Nephron (organoid): Measurements from ENCODE around the gene PIKFYVE.

Experiments
- H3K27ac Mint-ChIP-seq, 3 experiments: 2 replicates each; pipeline ENCODE4 v1.8.0; 2020; ENCODE audit warnings: mixed read lengths in 3 of 3, mild to moderate bottlenecking in 2 of 3, moderate library complexity in 1 of 3
- H3K27me3 Mint-ChIP-seq: 2 replicates; pipeline ENCODE4 v1.8.0; 2021; ENCODE audit warnings: low read depth, mild to moderate bottlenecking, moderate library complexity, mixed read lengths
- H3K36me3 Mint-ChIP-seq: 2 replicates; pipeline ENCODE4 v1.8.0; 2020; ENCODE audit warnings: low read depth, mixed read lengths
- H3K4me1 Mint-ChIP-seq: 2 replicates; pipeline ENCODE4 v1.8.0; 2020; ENCODE audit warnings: mixed read lengths
- H3K4me3 Mint-ChIP-seq, 3 experiments: 2 replicates each; pipeline ENCODE4 v1.8.0; 2020; ENCODE audit warnings: mild to moderate bottlenecking in 3 of 3, mixed read lengths in 3 of 3, moderate library complexity in 2 of 3
- H3K9me3 Mint-ChIP-seq: 2 replicates; pipeline ENCODE4 v1.8.0; 2020; ENCODE audit warnings: mixed read lengths
- CTCF ChIP-seq, 3 experiments: fragments of 200-600 bp; sonication (generic); IDR thresholded peaks; one replicate each; pipeline ENCODE4 v1.5.0; 2021; ENCODE audit warnings: antibody characterized with exemption in 3 of 3; ENCODE audit not compliant: unreplicated experiment in 3 of 3

Gene PIKFYVE

DNA sequence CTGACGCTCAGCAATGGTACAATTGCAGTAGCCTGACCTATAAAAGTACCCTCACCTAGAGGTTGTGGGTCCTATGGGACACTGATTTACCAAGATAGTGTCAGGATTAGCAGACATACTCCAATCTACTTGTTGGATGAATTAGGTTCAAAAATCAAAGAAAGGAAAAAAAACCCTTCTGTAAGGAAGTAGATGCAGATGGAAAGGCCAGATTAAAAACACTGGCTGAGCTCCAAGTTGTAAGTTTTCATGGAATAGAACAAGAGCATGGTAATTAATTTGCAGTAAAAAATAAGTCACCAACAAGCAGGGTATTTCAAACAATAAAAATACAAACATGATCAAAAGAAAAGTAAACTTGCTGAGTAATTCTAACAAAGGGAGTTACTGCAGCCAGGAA is 37.6 kb upstream of the PIKFYVE start:
- peaks cover 4% of the 10 kb centered on the region for H3K4me1 Mint-ChIP-seq
- TF ChIP-seq CTCF (IDR thresholded peaks at IDR 0.05; ENCODE audit: unreplicated experiment in 3 of 3), result no peak
- no peak overlapping the region for H3K4me3 Mint-ChIP-seq
- H3K36me3 Mint-ChIP-seq, result no peaks in the 10 kb centered on the region
- H3K27ac Mint-ChIP-seq, result peak overlapping the region in 1 of 3 experiments; percentile 35
- H3K27me3 Mint-ChIP-seq, result no peaks in the 10 kb centered on the region
- H3K9me3 Mint-ChIP-seq, result peaks cover 7% of the 10 kb centered on the region

- TF ChIP-seq CTCF (IDR thresholded peaks at IDR 0.05; ENCODE audit: unreplicated experiment in 3 of 3), result no peak
- H3K9me3 Mint-ChIP-seq, result peaks cover 7% of the 10 kb centered on the region
- peaks cover 48% of the 10 kb centered on the region for H3K36me3 Mint-ChIP-seq
- H3K4me1 Mint-ChIP-seq, result no peaks in the 10 kb centered on the region
- no peak overlapping the region for H3K27ac Mint-ChIP-seq
- H3K4me3 Mint-ChIP-seq, result no peak overlapping the region
- H3K27me3 Mint-ChIP-seq, result no peaks in the 10 kb centered on the region
These were observed 31.3 kb upstream of the PIKFYVE start for GRCh38 chr2:208234786-208235185.

DNA sequence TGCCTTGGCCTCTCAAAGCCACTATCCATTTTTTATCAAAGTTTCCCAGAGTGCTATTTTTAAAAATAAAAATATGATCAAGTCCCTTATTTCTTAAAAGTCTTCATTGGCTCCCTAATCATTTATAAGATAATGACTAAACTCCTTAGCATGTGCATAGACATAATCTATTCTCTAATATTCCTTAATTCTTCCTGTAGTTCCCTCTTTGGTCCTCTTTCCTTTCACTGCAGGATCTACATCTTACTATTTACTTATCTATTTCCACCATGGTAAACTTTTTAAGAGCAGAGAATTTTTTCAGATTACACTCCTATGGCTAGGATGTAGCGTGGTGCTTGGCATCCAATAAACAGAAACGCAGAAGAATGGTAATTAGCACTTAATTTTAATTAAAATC is 30.2 kb upstream of the PIKFYVE start:
- Mint-ChIP-seq H3K4me3 (no peak overlapping the region), H3K9me3 (peaks cover 7% of the 10 kb centered on the region), H3K27me3 (no peaks in the 10 kb centered on the region), H3K4me1 (no peaks in the 10 kb centered on the region), H3K36me3 (peaks cover 57% of the 10 kb centered on the region), H3K27ac (no peak overlapping the region)
- no peak for TF ChIP-seq CTCF (IDR thresholded peaks at IDR 0.05; ENCODE audit: unreplicated experiment in 3 of 3)

GRCh38 chr2:208239770-208240493 is 26.1 kb upstream of the PIKFYVE start:
- Mint-ChIP-seq H3K27me3 (no peaks in the 10 kb centered on the region), H3K9me3 (no peaks in the 10 kb centered on the region), H3K4me3 (no peak overlapping the region), H3K4me1 (no peaks in the 10 kb centered on the region), H3K36me3 (peaks cover 85% of the 10 kb centered on the region), H3K27ac (no peak overlapping the region)
- no peak for TF ChIP-seq CTCF (IDR thresholded peaks at IDR 0.05; ENCODE audit: unreplicated experiment in 3 of 3)

GRCh38 chr2:208240619-208241209 is 25.3 kb upstream of the PIKFYVE start:
- H3K27ac Mint-ChIP-seq, result peak overlapping the region in 1 of 3 experiments; percentile 2
- H3K27me3 Mint-ChIP-seq, result no peaks in the 10 kb centered on the region
- no peak overlapping the region for H3K4me3 Mint-ChIP-seq
- no peaks in the 10 kb centered on the region for H3K9me3 Mint-ChIP-seq
- peaks cover 85% of the 10 kb centered on the region for H3K36me3 Mint-ChIP-seq
- no peaks in the 10 kb centered on the region for H3K4me1 Mint-ChIP-seq
- no peak for TF ChIP-seq CTCF (IDR thresholded peaks at IDR 0.05; ENCODE audit: unreplicated experiment in 3 of 3)

GRCh38 chr2:208244422-208244821 is 21.6 kb upstream of the PIKFYVE start:
- H3K4me1 Mint-ChIP-seq, result peaks cover under 1% of the 10 kb centered on the region
- no peak overlapping the region for H3K4me3 Mint-ChIP-seq
- peaks cover 86% of the 10 kb centered on the region for H3K36me3 Mint-ChIP-seq
- H3K27me3 Mint-ChIP-seq, result no peaks in the 10 kb centered on the region
- no peak overlapping the region for H3K27ac Mint-ChIP-seq
- TF ChIP-seq CTCF (IDR thresholded peaks at IDR 0.05; ENCODE audit: unreplicated experiment in 3 of 3), result no peak
- no peaks in the 10 kb centered on the region for H3K9me3 Mint-ChIP-seq
